Parathyroid adenoma (tissue), 2 donors: ENCODE results near the gene ARHGAP5.

Experiments
- H2AFZ ChIP-seq: fragments of 300-600 bp; sonication (generic); one replicate; pipeline ENCODE4 v1.7.0; 2017; ENCODE audit warnings: antibody characterized with exemption, mild to moderate bottlenecking
- H3K27ac ChIP-seq: fragments of 300-600 bp; sonication (generic); one replicate; pipeline ENCODE4 v1.7.0; 2017
- H3K27me3 ChIP-seq: fragments of 300-600 bp; sonication (generic); one replicate; pipeline ENCODE4 v1.7.0; 2017; ENCODE audit warnings: low read length; ENCODE audit not compliant: control insufficient read depth, insufficient read depth
- H3K36me3 ChIP-seq: fragments of 300-600 bp; sonication (generic); one replicate; pipeline ENCODE4 v1.7.0; 2017; ENCODE audit warnings: low read length; ENCODE audit not compliant: control insufficient read depth, insufficient read depth
- H3K4me1 ChIP-seq: fragments of 300-600 bp; sonication (generic); one replicate; pipeline ENCODE4 v1.7.0; 2017; ENCODE audit warnings: control low read depth
- H3K4me2 ChIP-seq: fragments of 300-600 bp; sonication (generic); one replicate; pipeline ENCODE4 v1.7.0; 2017; ENCODE audit warnings: low read length
- H3K4me3 ChIP-seq: fragments of 300-600 bp; sonication (generic); one replicate; pipeline ENCODE4 v1.7.0; 2017; ENCODE audit warnings: low read depth, low read length
- H3K79me2 ChIP-seq: fragments of 300-600 bp; sonication (generic); one replicate; pipeline ENCODE4 v1.7.0; 2017; ENCODE audit warnings: control low read depth
- H3K9ac ChIP-seq: fragments of 300-600 bp; sonication (generic); one replicate; pipeline ENCODE4 v1.7.0; 2017; ENCODE audit warnings: mild to moderate bottlenecking
- H3K9me3 ChIP-seq: fragments of 300-600 bp; sonication (generic); one replicate; pipeline ENCODE4 v1.7.0; 2017; ENCODE audit warnings: low read length; ENCODE audit not compliant: control insufficient read depth
- TF ChIP-seq, protein P1 (sequence below): fragments of 300-600 bp; sonication (generic); IDR thresholded peaks from one replicate; pipeline ENCODE4 v1.7.0; 2017; ENCODE audit warnings: antibody characterized with exemption, mild to moderate bottlenecking
- donor health status: primary hyperparathyroidism.

The ARHGAP5 gene

GRCh38 chr14:32039401-32040030 lies 37.6 kb upstream of the ARHGAP5 start:
- no peaks in the 10 kb centered on the region for H3K36me3 ChIP-seq
- no peaks in the 10 kb centered on the region for H3K9me3 ChIP-seq
- H3K27me3 ChIP-seq: no peaks in the 10 kb centered on the region
- H3K27ac ChIP-seq: no peak overlapping the region
- H3K79me2 ChIP-seq: no peaks in the 10 kb centered on the region
- no peak overlapping the region for H3K4me2 ChIP-seq
- TF ChIP-seq, protein P1, sequence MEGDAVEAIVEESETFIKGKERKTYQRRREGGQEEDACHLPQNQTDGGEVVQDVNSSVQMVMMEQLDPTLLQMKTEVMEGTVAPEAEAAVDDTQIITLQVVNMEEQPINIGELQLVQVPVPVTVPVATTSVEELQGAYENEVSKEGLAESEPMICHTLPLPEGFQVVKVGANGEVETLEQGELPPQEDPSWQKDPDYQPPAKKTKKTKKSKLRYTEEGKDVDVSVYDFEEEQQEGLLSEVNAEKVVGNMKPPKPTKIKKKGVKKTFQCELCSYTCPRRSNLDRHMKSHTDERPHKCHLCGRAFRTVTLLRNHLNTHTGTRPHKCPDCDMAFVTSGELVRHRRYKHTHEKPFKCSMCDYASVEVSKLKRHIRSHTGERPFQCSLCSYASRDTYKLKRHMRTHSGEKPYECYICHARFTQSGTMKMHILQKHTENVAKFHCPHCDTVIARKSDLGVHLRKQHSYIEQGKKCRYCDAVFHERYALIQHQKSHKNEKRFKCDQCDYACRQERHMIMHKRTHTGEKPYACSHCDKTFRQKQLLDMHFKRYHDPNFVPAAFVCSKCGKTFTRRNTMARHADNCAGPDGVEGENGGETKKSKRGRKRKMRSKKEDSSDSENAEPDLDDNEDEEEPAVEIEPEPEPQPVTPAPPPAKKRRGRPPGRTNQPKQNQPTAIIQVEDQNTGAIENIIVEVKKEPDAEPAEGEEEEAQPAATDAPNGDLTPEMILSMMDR: no peak
- no peak overlapping the region for H2AFZ ChIP-seq
- no peaks in the 10 kb centered on the region for H3K4me1 ChIP-seq
- H3K9ac ChIP-seq: no peak overlapping the region
- H3K4me3 ChIP-seq: no peak overlapping the region

- H3K27me3 ChIP-seq: no peaks in the 10 kb centered on the region
- no peak overlapping the region for H2AFZ ChIP-seq
- H3K9ac ChIP-seq: no peak overlapping the region
- no peaks in the 10 kb centered on the region for H3K36me3 ChIP-seq
- no peak overlapping the region for H3K27ac ChIP-seq
- TF ChIP-seq, protein P1: no peak
- H3K4me3 ChIP-seq: no peak overlapping the region
- H3K9me3 ChIP-seq: no peaks in the 10 kb centered on the region
- no peaks in the 10 kb centered on the region for H3K4me1 ChIP-seq
- H3K4me2 ChIP-seq: no peak overlapping the region
- no peaks in the 10 kb centered on the region for H3K79me2 ChIP-seq
Observed at GRCh38 chr14:32043624-32044023, 33.5 kb upstream of the ARHGAP5 start.

- Histone ChIP-seq H3K4me2 (no peak overlapping the region), H3K27ac (no peak overlapping the region), H3K9ac (no peak overlapping the region), H3K9me3 (no peaks in the 10 kb centered on the region), H3K27me3 (no peaks in the 10 kb centered on the region), H3K36me3 (no peaks in the 10 kb centered on the region), H2AFZ (no peak overlapping the region), H3K79me2 (no peaks in the 10 kb centered on the region), H3K4me1 (no peaks in the 10 kb centered on the region), H3K4me3 (no peak overlapping the region)
- TF ChIP-seq, protein P1: no peak
Observed at GRCh38 chr14:32044454-32044853, 32.6 kb upstream of the ARHGAP5 start.

DNA sequence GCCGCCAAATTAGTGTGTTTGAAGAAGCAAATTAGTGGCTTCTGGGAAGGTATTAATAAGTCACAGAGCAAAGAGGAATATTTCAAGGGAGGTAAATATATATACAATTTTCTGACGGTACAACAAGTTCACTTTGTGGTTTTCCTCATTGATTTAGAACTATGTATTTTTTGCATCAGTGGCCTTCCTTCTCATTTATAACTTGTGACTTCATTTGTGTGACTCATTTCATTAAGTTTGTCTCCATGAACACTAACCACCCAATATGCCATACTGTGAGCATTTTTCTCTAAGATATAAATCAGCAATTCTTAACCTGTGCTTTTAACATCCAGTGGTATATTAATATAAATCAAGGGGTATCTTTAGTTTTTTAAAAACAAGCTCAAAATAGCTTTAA lies 29.3 kb upstream of the ARHGAP5 start:
- H3K27ac ChIP-seq: no peak overlapping the region
- H3K4me2 ChIP-seq: no peak overlapping the region
- no peak overlapping the region for H2AFZ ChIP-seq
- no peak overlapping the region for H3K9ac ChIP-seq
- no peaks in the 10 kb centered on the region for H3K79me2 ChIP-seq
- no peaks in the 10 kb centered on the region for H3K27me3 ChIP-seq
- H3K4me3 ChIP-seq: no peak overlapping the region
- no peaks in the 10 kb centered on the region for H3K9me3 ChIP-seq
- TF ChIP-seq, protein P1: no peak
- no peaks in the 10 kb centered on the region for H3K4me1 ChIP-seq
- H3K36me3 ChIP-seq: no peaks in the 10 kb centered on the region

DNA sequence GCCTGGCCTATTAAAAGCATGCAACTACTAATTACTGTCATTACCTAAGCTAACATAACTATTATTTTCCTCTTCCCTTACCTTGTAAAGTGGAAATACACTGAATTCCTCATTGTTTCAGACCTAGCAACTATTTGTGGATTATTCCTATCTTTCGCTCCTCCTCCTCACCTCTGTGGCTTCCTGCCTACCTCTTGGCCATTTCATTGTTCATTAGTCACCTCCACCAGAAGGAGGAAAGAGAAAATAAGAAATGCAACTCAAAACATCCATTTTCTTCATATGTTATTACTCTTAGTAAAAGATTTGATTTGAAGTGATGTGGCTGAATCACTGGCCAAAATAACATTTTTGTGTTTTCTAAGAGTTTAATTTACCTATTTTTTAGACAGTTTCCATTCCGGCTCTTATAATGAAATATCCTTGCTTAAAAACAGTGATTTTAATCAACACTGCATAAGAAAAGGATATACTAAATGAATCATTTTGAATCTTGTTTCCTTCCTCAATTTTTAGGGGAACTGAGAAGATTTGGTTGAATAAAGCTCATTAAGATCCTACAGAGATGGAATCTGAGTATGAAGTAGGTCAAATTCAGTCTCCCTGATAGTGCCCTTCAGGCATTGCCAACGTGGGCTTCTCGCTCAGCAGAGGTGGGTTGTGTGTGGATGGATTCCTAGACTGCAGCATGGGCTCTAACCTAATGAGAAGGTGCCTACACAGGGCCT lies 27.6 kb upstream of the ARHGAP5 start:
- no peak overlapping the region for H3K4me2 ChIP-seq
- H3K9me3 ChIP-seq: no peaks in the 10 kb centered on the region
- H3K36me3 ChIP-seq: no peaks in the 10 kb centered on the region
- no peak overlapping the region for H2AFZ ChIP-seq
- no peaks in the 10 kb centered on the region for H3K4me1 ChIP-seq
- TF ChIP-seq, protein P1: no peak
- H3K9ac ChIP-seq: no peak overlapping the region
- no peaks in the 10 kb centered on the region for H3K27me3 ChIP-seq
- no peak overlapping the region for H3K4me3 ChIP-seq
- H3K79me2 ChIP-seq: no peaks in the 10 kb centered on the region
- H3K27ac ChIP-seq: no peak overlapping the region
